GM19193 (cell line): Measurements from ENCODE around the gene TOP2B.
A peak's percentile ranks its signal among the peaks of the same experiment; 100 is the strongest.

Source experiments
- POLR2A ChIP-seq: IDR thresholded peaks from 4 replicates; pipeline ENCODE4 v1.6.1; 2011; ENCODE audit not compliant: insufficient read depth, insufficient read length; ENCODE audit errors: extremely low read depth

Gene TOP2B, protein sequence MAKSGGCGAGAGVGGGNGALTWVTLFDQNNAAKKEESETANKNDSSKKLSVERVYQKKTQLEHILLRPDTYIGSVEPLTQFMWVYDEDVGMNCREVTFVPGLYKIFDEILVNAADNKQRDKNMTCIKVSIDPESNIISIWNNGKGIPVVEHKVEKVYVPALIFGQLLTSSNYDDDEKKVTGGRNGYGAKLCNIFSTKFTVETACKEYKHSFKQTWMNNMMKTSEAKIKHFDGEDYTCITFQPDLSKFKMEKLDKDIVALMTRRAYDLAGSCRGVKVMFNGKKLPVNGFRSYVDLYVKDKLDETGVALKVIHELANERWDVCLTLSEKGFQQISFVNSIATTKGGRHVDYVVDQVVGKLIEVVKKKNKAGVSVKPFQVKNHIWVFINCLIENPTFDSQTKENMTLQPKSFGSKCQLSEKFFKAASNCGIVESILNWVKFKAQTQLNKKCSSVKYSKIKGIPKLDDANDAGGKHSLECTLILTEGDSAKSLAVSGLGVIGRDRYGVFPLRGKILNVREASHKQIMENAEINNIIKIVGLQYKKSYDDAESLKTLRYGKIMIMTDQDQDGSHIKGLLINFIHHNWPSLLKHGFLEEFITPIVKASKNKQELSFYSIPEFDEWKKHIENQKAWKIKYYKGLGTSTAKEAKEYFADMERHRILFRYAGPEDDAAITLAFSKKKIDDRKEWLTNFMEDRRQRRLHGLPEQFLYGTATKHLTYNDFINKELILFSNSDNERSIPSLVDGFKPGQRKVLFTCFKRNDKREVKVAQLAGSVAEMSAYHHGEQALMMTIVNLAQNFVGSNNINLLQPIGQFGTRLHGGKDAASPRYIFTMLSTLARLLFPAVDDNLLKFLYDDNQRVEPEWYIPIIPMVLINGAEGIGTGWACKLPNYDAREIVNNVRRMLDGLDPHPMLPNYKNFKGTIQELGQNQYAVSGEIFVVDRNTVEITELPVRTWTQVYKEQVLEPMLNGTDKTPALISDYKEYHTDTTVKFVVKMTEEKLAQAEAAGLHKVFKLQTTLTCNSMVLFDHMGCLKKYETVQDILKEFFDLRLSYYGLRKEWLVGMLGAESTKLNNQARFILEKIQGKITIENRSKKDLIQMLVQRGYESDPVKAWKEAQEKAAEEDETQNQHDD (N-terminal part only)

DNA sequence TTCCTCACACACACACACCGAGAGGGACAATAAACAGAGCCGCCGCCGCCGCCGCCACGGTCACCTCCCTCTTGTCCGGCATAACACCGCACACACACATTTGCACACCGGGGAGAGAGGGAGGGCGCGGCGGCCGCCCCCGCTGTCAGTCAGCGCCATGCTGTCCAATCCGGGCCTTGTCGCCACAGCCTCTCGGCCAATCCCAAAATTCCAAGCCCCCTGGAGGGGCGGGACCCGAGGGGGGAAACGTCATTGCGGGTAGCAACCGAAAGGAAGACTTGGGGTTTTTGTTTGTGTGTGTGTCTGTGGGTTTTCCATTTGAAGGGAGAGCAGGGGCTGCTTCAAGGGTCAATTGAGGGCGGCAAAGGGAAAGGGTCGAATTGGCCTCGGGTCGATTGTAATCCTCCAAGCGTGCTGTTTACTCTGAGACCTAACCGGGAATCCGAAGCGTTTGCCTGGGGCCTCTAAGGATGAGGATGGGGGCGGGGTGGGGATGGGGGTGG is at the start of gene TOP2B:
TOP2B (minus strand) TSS at position 96 of the 503 bp plus-strand sequence. CDS start 610 bp downstream, outside the sequence.
- peak; percentile 72 for TF ChIP-seq POLR2A

GRCh38 chr3:25713341-25713985 is 48.8 kb upstream of the TOP2B start:
- TF ChIP-seq POLR2A = no peak

DNA sequence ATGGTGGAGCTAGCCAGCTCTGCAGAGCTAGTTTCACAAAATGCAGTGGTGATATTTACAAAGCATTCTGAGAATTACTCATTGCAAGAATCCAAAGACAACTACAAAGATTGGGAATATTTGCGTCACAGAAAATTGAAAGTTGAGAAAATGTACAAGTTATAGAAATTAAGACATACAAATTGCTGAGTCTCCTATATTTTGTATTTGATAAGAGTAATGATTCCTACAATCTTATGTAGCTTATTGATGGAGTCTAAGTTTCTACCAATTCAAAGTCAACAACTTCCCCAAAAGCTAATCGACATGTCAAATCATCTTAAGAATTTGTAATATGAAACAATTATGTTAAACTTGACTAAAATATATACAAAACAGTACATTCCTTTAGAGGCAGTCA is 46.4 kb upstream of the TOP2B start:
- TF ChIP-seq POLR2A = no peak

- no peak for TF ChIP-seq POLR2A
Measured at GRCh38 chr3:25708036-25708435, 43.3 kb upstream of the TOP2B start.

DNA sequence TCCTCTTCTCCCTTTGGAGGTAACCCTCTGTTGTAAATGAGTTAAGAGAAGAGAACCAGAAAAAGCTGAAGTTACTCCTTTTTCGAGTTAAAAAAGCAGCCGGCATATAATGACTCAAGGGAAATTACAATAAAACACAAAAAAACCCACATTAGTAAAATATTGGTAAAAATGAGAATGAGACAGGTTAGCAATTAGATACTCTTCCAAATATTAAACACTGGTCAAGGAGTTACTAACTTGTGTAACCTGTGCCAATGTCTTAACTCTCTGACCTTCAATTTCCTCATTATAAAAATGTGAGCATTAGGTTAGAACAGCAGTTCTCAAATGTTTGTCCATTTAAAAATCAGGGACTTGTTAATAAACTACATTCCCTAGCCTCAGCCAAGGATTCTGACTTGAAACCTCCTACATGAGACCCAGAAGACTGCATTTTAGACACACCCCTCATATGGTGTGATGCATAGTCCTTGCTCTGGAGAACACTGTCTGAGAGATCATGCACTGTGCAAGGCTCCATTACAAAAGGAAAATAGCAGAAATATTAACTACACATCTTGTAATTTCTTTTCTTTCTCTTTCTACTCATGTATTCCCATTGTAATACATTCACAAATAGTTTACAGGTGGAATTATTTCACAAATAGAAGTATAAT is 42.7 kb upstream of the TOP2B start:
- no peak for TF ChIP-seq POLR2A

GRCh38 chr3:25706213-25706612 is 41.5 kb upstream of the TOP2B start:
- no peak for TF ChIP-seq POLR2A

GRCh38 chr3:25697553-25697952 is 32.8 kb upstream of the TOP2B start:
- no peak for TF ChIP-seq POLR2A

DNA sequence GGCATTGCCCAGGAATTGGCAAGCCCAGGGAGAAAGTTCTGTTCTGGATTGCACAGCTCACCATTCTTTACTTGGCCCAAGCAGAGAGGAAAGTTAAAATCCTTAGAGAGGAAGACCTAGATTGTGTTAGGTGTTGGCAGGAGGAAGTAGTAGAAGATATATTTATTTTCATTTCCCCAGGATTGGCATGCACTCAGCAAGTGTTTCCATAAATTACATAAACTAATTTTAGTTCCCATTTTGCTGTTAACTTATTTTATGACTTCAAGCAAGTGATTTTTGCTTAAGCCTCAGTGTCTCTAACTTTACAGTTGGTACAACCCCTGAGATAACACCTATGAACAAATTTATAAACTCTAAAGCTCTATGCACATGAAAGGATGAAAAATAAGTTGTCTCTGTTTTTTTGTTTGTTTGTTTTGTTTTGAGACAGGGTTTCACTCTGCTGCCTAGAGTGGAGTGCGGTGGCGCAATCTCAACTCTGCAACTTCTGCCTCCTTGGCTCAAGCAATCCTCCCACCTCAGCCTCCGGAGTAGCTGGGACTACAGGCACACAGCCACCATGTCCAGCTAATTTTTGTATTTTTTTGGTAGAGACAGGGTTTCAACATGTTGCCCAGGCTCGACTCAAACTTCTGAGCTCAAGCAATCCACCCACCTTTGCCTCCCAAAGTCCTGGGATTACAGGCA is 31.2 kb upstream of the TOP2B start:
- no peak for TF ChIP-seq POLR2A

GRCh38 chr3:25693238-25693637 is 28.5 kb upstream of the TOP2B start:
- no peak for TF ChIP-seq POLR2A

- TF ChIP-seq POLR2A = no peak
Measured at GRCh38 chr3:25692341-25692740, 27.6 kb upstream of the TOP2B start.

DNA sequence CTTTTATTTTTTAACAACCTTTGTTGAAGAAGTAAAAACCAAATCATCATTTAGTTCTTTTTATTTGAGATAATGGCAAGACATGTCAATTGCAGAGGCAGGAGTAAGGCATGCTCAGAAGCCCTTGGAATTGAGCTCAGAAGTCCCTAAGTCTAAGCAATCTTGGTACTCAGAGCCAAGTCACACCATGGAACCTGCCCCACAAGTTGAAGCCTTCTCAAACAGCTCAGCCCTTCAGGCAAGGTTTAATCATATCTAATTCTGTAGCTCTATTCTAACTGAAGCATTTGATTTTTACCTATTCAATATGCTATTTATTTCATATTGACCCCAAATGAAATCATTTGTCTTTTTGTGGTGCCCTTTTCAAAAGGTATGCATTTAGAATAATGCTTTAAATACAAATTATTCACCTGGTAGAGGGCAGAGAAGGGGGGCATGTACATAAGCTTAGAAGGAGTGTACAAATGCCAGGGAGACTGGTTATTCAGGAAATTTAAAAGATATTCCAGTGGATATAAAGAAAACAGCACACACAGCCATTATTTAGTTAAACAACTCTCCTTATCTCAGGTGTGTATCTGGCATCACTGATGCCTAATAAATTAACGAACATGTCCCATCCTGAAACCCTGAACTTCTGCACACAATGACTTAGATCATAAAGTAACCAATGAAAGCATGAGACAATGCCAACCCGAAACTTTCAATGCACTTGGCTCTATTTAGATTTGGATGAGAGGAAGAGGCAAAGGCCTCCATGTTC is 26.2 kb upstream of the TOP2B start:
- TF ChIP-seq POLR2A = no peak

- TF ChIP-seq POLR2A = no peak
Measured at GRCh38 chr3:25689226-25689625, 24.5 kb upstream of the TOP2B start.

DNA sequence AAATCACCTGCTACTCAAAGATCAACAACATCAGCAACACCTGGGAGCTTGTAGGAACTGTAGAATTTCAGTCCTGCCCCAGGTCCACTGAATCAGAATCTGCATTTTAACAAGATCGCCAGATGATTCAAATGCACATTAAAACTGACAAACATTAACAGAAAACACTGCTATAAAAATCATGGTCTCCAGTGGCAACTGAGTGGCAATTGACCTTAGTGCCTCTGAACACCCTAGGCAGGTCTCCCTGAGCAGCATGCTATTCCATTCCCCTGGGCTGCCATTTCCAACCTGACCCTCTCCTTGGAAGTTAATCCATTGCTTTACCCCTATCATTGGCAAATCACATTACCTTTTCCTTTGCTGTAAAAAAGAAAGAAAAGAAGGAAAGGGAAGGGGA is 23.0 kb upstream of the TOP2B start:
- no peak for TF ChIP-seq POLR2A
